CD4-positive, alpha-beta T cell treated with Interleukin-1 beta for 1 hour (primary cell): ENCODE results near the gene EXD3.

Source experiments
- DNase-seq, 2 donors: peaks; one replicate each; pipeline ENCODE4 v3.0.0-alpha.2; 2020 to 2022

The EXD3 gene

GRCh38 chr9:137278721-137279711, 143.9 kb downstream of the EXD3 start:
- no peak for DNase-seq

GRCh38 chr9:137278061-137278701, 144.8 kb downstream of the EXD3 start:
- peak in 1 of 2 donors; percentile 19 for DNase-seq

- peak; percentile 17 to 70 for DNase-seq
Observed at GRCh38 chr9:137277329-137278041, 145.5 kb downstream of the EXD3 start, which contains the start of gene TOR4A. TOR4A (plus strand) TSS chr9:137277726; CDS start chr9:137278690, 964 bp downstream.

- DNase-seq = peak in 1 of 2 donors; percentile 11
Observed at GRCh38 chr9:137276473-137277328, 146.3 kb downstream of the EXD3 start.

- no peak for DNase-seq
Observed at GRCh38 chr9:137275588-137276472, 147.1 kb downstream of the EXD3 start.

GRCh38 chr9:137275203-137275587, 147.8 kb downstream of the EXD3 start:
- DNase-seq = no peak

GRCh38 chr9:137273611-137274320, 149.2 kb downstream of the EXD3 start:
- no peak for DNase-seq

- DNase-seq = no peak
Observed at GRCh38 chr9:137273095-137273490, 149.9 kb downstream of the EXD3 start.

- no peak for DNase-seq
Observed at GRCh38 chr9:137272241-137273094, 150.5 kb downstream of the EXD3 start.

GRCh38 chr9:137271696-137272076, 151.3 kb downstream of the EXD3 start:
- no peak for DNase-seq

- peak in 1 of 2 donors; percentile 27 for DNase-seq
Observed at GRCh38 chr9:137270929-137271695, 151.8 kb downstream of the EXD3 start.

- no peak for DNase-seq
Observed at GRCh38 chr9:137269231-137269772, 153.7 kb downstream of the EXD3 start.

- DNase-seq = no peak
Observed at GRCh38 chr9:137268538-137269201, 154.3 kb downstream of the EXD3 start.

GRCh38 chr9:137267933-137268355, 155.0 kb downstream of the EXD3 start:
- DNase-seq = no peak

GRCh38 chr9:137266585-137267453, 156.1 kb downstream of the EXD3 start:
- DNase-seq = no peak

- DNase-seq = no peak
Observed at GRCh38 chr9:137266162-137266527, 156.8 kb downstream of the EXD3 start.
